Left lung (tissue), 10 donors: ENCODE data around the gene RPTOR. TPM values are rescaled to one million over a fixed set of nuclear protein-coding genes. Genes with fewer than 3 reads are reported as not detected.

Experiments
- ATAC-seq: fragments of 200-7000 bp; cut with Tn5 transposase; one replicate; pipeline ENCODE4 v1.9.1; 2020; ENCODE audit warnings: moderate library complexity
- DNase-seq, 4 donors: peaks; one replicate each; pipeline ENCODE4 v3.0.0-alpha.2; 2013 to 2020
- H3K27ac ChIP-seq, 2 donors: fragments of 200-600 bp; sonication (generic) in 1 of 2; one replicate each; pipeline versions ENCODE4 v1.5.0 to v1.8.0; 2020 to 2021
- H3K27me3 ChIP-seq, 2 donors: fragments of 200-600 bp; sonication (generic) in 1 of 2; one replicate each; pipeline versions ENCODE4 v1.5.0 to v1.8.0; 2020 to 2021
- H3K36me3 ChIP-seq, 2 donors: fragments of 200-600 bp; sonication (generic) in 1 of 2; one replicate each; pipeline versions ENCODE4 v1.5.0 to v1.8.0; 2020 to 2021
- H3K4me1 ChIP-seq, 2 donors: fragments of 200-600 bp; one replicate each; pipeline ENCODE4 v1.8.0; 2021
- H3K4me3 ChIP-seq, 2 donors: fragments of 200-600 bp; sonication (generic) in 1 of 2; one replicate each; pipeline versions ENCODE4 v1.5.0 to v1.8.0; 2020 to 2021; ENCODE audit warnings: mild to moderate bottlenecking in 1 of 2
- H3K9me3 ChIP-seq, 2 donors: fragments of 200-600 bp; sonication (generic) in 1 of 2; one replicate each; pipeline versions ENCODE4 v1.5.0 to v1.8.0; 2020 to 2021
- CTCF ChIP-seq, 2 donors: fragments of 200-600 bp; sonication (generic) in 1 of 2; IDR thresholded peaks; one replicate each; pipeline versions ENCODE4 v1.5.0 to v1.8.0; 2021; ENCODE audit warnings: antibody characterized with exemption in 2 of 2
- intact Hi-C, 2 donors: fragments of 100-400 bp; cut with DNase I; formaldehyde crosslinking; loops; one replicate each; pipeline versions ENCODE4 v1.11.2 to v1.14.2; 2022
- polyA plus RNA-seq, 6 donors: library from polyadenylated mRNA; unstranded; fragments of 120-200 nt; gene quantifications; one replicate each; pipeline ENCODE4 v1.2.1, GENCODE V29; 2013; ENCODE audit not compliant: insufficient read length in 6 of 6
- total RNA-seq, 2 donors: library from RNA; stranded (reverse); fragmentation: NEBNext Ultra II Directional; extraction: Animal tissue kit (Norgen Biotek cat#: 25700); gene quantifications; one replicate each; pipeline ENCODE4 v1.2.1, GENCODE V29; 2021
- donor health status: DM: no; HTN: yes; CAD: no.
- donor health status: DM: no; HTN: no; CAD: no.

RPTOR gene
- total and polyA plus RNA-seq, 8 donors: 14.2 to 39.2 (median 20.7) TPM

- Histone ChIP-seq H3K36me3 (peaks cover 0 to 17% of the 10 kb centered on the region in 2 donors), H3K27me3 (no peaks in the 10 kb centered on the region), H3K9me3 (no peaks in the 10 kb centered on the region), H3K4me1 (peaks cover 0 to 12% of the 10 kb centered on the region in 2 donors), H3K4me3 (no peak overlapping the region), H3K27ac (no peak overlapping the region)
- TF ChIP-seq CTCF (IDR thresholded peaks at IDR 0.05): no peak
- DNase-seq (no peak), ATAC-seq (no peak)
- intact Hi-C loops: no loop called here
These were observed 161.3 kb downstream of the RPTOR start for GRCh38 chr17:80705988-80706387.

GRCh38 chr17:80706463-80706867 is 161.8 kb downstream of the RPTOR start:
- no peak for TF ChIP-seq CTCF (IDR thresholded peaks at IDR 0.05)
- Histone ChIP-seq H3K4me3 (no peak overlapping the region), H3K4me1 (peaks cover 0 to 12% of the 10 kb centered on the region in 2 donors), H3K27ac (no peak overlapping the region), H3K36me3 (peaks cover 0 to 17% of the 10 kb centered on the region in 2 donors), H3K27me3 (no peaks in the 10 kb centered on the region), H3K9me3 (no peaks in the 10 kb centered on the region)
- intact Hi-C loops: no loop called here
- DNase-seq: no peak
- ATAC-seq: no peak

- Histone ChIP-seq H3K4me3 (no peak overlapping the region), H3K27ac (no peak overlapping the region), H3K4me1 (peaks cover 0 to 14% of the 10 kb centered on the region in 2 donors), H3K9me3 (no peaks in the 10 kb centered on the region), H3K36me3 (peaks cover 0 to 17% of the 10 kb centered on the region in 2 donors), H3K27me3 (no peaks in the 10 kb centered on the region)
- intact Hi-C loops: no loop called here
- ATAC-seq (no peak), DNase-seq (no peak)
- no peak for TF ChIP-seq CTCF (IDR thresholded peaks at IDR 0.05)
These were observed 163.8 kb downstream of the RPTOR start for GRCh38 chr17:80708480-80708879.

GRCh38 chr17:80709090-80709695 is 164.6 kb downstream of the RPTOR start:
- no peak for TF ChIP-seq CTCF (IDR thresholded peaks at IDR 0.05)
- ATAC-seq: no peak
- DNase-seq: peak in 1 of 4 donors; percentile 57

GRCh38 chr17:80710714-80711302 is 166.2 kb downstream of the RPTOR start:
- intact Hi-C loops: no loop called here
- no peaks in the 10 kb centered on the region for H3K9me3 ChIP-seq
- H3K36me3 ChIP-seq: peaks cover 0 to 17% of the 10 kb centered on the region in 2 donors
- H3K4me1 ChIP-seq: peaks cover 0 to 9% of the 10 kb centered on the region in 2 donors
- no peak overlapping the region for H3K27ac ChIP-seq
- TF ChIP-seq CTCF (IDR thresholded peaks at IDR 0.05): no peak
- no peaks in the 10 kb centered on the region for H3K27me3 ChIP-seq
- no peak for DNase-seq
- no peak for ATAC-seq
- no peak overlapping the region for H3K4me3 ChIP-seq

More at GRCh38 chr17:80709090-80709695, 164.6 kb downstream of the RPTOR start:
- H3K27ac ChIP-seq: no peak overlapping the region
- no peaks in the 10 kb centered on the region for H3K27me3 ChIP-seq
- H3K4me1 ChIP-seq: peaks cover 0 to 12% of the 10 kb centered on the region in 2 donors
- intact Hi-C loops: no loop called here
- no peaks in the 10 kb centered on the region for H3K9me3 ChIP-seq
- peaks cover 0 to 17% of the 10 kb centered on the region in 2 donors for H3K36me3 ChIP-seq
- H3K4me3 ChIP-seq: no peak overlapping the region
